HG02759 (cell line): ENCODE results near the gene ZNRF2.
"Not testable (repeated sequence)": the region's sequence is repeated elsewhere in the genome, so short reads cannot be mapped to it uniquely, and the experiment has no call there.

Experiments used
- ATAC-seq: cut with Tn5 transposase; IDR thresholded peaks from one replicate; pipeline ENCODE4 v1.9.1; 2021; ENCODE audit warnings: mild to moderate bottlenecking, moderate library complexity; ENCODE audit not compliant: unreplicated experiment

Gene ZNRF2

DNA sequence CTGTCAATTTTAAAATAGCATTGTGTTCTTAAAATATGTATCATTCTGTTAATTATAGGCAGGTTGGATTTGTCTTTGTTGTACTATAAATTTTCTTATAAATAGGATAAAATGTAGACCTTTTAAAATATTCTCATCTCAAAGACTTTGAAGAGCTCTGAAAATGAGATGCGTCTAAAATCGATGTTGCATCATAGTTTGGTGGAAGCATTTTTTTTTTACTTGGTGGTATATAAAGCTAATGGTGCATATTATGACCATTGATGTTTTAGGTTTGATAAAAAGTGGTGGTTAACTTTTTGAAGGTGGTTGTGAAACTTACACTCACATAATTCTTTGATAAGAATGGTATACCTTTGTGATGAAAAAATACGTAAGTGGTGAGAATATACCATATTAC lies 69.1 kb downstream of the ZNRF2 start:
- no peak for ATAC-seq

- no peak for ATAC-seq
Observed at GRCh38 chr7:30353932-30354607, 69.7 kb downstream of the ZNRF2 start.

DNA sequence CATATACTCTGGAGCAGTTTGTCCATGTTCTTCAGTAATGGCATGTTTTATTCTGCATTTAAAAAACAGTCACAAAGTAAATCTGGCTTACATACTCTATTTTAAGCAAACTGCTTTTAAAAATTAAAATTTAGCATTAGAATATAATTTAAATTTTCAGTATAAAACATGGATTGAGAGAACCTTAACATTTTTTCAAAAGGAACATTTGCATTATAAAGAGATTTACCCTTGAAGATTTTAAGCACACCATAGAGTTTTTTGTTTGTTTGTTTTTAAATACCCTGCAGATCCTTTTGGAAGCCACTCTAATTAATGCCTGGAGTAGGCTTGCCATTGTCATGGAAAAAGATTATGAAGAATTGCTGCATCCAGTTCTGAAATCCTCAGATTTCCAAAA lies 70.4 kb downstream of the ZNRF2 start:
- no peak for ATAC-seq

- ATAC-seq: no peak
Observed at GRCh38 chr7:30359957-30360356, 75.6 kb downstream of the ZNRF2 start.

- ATAC-seq: no peak
Observed at GRCh38 chr7:30363778-30364563, 79.6 kb downstream of the ZNRF2 start.

GRCh38 chr7:30364773-30365172 lies 80.4 kb downstream of the ZNRF2 start:
- no peak for ATAC-seq

- ATAC-seq: no peak
Observed at GRCh38 chr7:30365621-30366020, 81.2 kb downstream of the ZNRF2 start.

DNA sequence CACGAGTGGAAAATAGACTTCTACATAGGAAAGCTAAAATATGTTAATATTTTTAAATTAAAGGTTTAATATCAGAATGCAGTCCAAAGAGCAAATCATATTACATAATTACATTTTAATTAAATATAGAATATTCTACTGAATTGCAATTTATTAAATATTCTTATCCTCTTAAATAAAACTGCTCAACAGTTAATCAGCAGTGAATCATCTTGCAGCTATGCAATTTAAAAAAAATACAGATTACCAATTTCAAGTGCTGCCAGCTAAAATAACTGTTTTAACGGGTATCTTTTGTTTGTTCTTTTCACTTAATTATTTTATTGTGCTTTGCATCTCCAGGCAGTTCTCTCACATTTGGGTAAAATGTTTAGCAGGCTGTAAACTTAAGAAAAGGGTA lies 82.2 kb downstream of the ZNRF2 start:
- no peak for ATAC-seq

DNA sequence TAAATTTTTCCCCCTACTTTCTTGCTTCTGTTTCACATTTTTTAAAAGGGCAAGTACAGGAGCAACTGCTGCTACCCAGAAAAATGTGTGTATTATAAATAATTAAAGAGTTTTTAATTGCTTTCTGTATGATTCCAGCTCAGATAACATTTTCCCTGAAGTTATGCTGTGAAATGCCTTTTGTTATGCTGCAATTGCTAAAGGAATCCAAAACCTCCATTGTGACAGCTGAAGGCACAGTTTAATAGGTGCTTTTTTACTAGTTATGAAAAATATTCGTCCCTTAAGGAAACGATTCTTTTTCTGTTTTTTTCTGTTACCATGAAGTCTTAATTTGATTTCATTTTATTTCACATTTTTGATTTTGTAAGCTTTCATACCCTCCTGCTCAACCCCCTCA lies 83.2 kb downstream of the ZNRF2 start:
- no peak for ATAC-seq

- ATAC-seq: no peak
Observed at GRCh38 chr7:30369879-30370278, 85.5 kb downstream of the ZNRF2 start.

GRCh38 chr7:30371321-30371720 lies 86.9 kb downstream of the ZNRF2 start:
- no peak for ATAC-seq

GRCh38 chr7:30378275-30378674 lies 93.9 kb downstream of the ZNRF2 start:
- no peak for ATAC-seq

DNA sequence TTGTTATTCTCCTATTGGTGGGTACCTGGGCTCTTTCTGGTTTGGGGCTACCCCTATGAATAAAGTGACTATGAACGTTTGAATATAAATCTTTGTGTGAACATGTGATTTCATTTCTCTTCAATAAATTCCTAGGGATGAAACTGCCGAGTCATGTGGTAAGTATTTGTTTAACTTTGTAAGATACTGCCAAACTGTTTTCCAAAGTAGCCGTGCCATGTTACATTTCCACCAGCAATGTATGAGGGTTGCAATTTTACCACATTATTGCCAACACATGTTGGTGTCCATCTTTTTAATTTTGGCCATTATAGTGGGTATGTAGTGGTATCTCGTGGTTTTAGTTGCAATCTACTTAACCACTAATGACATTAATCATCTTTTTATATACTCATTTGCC lies 94.7 kb downstream of the ZNRF2 start:
- no peak for ATAC-seq

GRCh38 chr7:30379741-30380140 lies 95.3 kb downstream of the ZNRF2 start:
- no peak for ATAC-seq

GRCh38 chr7:30380294-30380693 lies 95.9 kb downstream of the ZNRF2 start:
- no peak for ATAC-seq

- not testable (repeated sequence) for ATAC-seq
Observed at GRCh38 chr7:30380824-30381223, 96.4 kb downstream of the ZNRF2 start.

GRCh38 chr7:30382607-30383006 lies 98.2 kb downstream of the ZNRF2 start:
- ATAC-seq: no peak

GRCh38 chr7:30389791-30390190 lies 105.4 kb downstream of the ZNRF2 start:
- no peak for ATAC-seq

DNA sequence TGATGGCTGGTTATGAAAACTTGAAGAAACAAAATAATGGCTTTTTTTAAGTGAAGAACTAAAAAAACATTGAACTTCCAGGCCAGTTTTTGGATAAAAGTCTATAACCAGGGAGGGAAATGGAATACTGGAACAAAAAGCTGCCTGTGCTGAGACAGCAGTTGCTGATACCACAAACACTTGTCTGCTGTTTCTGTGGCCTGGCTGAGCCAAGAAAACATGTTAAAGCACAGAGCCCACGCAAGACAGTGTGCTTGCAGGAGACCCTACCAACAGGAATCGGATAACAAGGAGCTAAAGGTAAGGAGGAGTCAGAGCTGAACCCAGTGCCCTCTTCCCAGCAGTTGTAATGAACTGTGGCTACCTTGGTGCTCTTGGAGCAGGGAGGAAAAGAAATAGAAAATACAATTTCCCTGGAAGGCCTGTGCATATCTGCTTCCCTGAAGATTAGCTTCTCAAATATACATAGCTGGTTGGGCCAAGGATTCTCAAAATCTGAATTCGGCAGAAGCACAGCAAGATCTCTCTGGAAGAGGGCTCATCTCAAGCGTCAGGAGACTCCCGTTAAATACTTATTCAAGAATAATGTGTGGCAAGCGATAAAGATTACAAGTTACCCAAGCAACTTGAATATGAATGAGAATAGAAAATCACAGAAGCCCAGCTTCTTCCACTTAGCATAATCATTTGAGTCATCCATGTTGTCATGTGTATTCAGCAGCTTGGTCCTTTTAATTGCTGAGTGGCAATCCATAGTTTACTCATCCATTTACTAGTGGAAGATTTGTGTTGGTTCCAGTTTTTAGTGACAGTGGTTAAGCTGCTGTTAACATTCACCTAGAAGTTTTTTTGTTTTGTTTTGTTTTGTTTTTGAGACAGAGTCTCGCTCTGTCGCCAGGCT lies 106.6 kb downstream of the ZNRF2 start:
- no peak for ATAC-seq

- no peak for ATAC-seq
Observed at GRCh38 chr7:30391806-30392205, 107.4 kb downstream of the ZNRF2 start.

DNA sequence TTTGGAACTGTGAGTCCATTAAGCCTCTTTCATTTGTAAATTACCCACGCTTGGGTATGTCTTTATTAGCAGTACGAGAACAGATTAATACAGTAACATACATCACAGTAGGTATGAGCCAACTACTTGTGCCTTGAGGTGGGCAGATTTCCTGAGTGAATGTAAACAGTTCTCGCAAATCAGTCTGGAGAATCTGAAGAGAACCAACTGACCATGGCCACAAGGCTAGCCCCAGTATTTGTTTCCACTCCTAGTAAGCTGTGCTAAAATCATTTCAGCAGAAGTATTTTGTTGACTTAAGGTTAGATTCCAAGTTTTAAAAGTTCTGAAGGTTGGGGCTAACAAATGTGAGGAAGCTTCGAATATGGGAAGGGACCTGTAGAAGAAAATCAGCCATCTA lies 111.3 kb downstream of the ZNRF2 start:
- no peak for ATAC-seq

- no peak for ATAC-seq
Observed at GRCh38 chr7:30396389-30396788, 112.0 kb downstream of the ZNRF2 start.
